GM21423 (cell line): ENCODE measurements around the gene SUPT3H.
A peak's percentile ranks its signal among the peaks of the same experiment; 100 is the strongest.
"Not testable (repeated sequence)": the region's sequence is repeated elsewhere in the genome, so short reads cannot be mapped to it uniquely, and the experiment has no call there.

ENCODE experiments used
- ATAC-seq: cut with Tn5 transposase; IDR thresholded peaks from one replicate; pipeline ENCODE4 v1.9.1; 2021; ENCODE audit warnings: mild to moderate bottlenecking, moderate library complexity; ENCODE audit not compliant: unreplicated experiment

SUPT3H gene

GRCh38 chr6:45074439-45074838 is 303.3 kb downstream of the SUPT3H start:
- no peak for ATAC-seq

GRCh38 chr6:45073771-45074170 is 304.0 kb downstream of the SUPT3H start:
- ATAC-seq: no peak

GRCh38 chr6:45072673-45073072 is 305.1 kb downstream of the SUPT3H start:
- no peak for ATAC-seq

- ATAC-seq: no peak
Measured at GRCh38 chr6:45072016-45072415, 305.7 kb downstream of the SUPT3H start.

- ATAC-seq: no peak
Measured at GRCh38 chr6:45069091-45069490, 308.6 kb downstream of the SUPT3H start.

GRCh38 chr6:45067446-45067845 is 310.3 kb downstream of the SUPT3H start:
- ATAC-seq: not testable (repeated sequence)

GRCh38 chr6:45062659-45063058 is 315.1 kb downstream of the SUPT3H start:
- not testable (repeated sequence) for ATAC-seq

- ATAC-seq: no peak
Measured at GRCh38 chr6:45057711-45058110, 320.0 kb downstream of the SUPT3H start.

GRCh38 chr6:45054610-45055009 is 323.1 kb downstream of the SUPT3H start:
- ATAC-seq: peak; percentile 44

GRCh38 chr6:45052325-45052724 is 325.4 kb downstream of the SUPT3H start:
- no peak for ATAC-seq

GRCh38 chr6:45049188-45049843 is 328.4 kb downstream of the SUPT3H start:
- no peak for ATAC-seq

- ATAC-seq: no peak
Measured at GRCh38 chr6:45047573-45047972, 330.2 kb downstream of the SUPT3H start.

- no peak for ATAC-seq
Measured at GRCh38 chr6:45045253-45045601, 332.5 kb downstream of the SUPT3H start.

GRCh38 chr6:45044510-45045252 is 333.1 kb downstream of the SUPT3H start:
- ATAC-seq: no peak

- no peak for ATAC-seq
Measured at GRCh38 chr6:45044086-45044485, 333.6 kb downstream of the SUPT3H start.

GRCh38 chr6:45042673-45043072 is 335.1 kb downstream of the SUPT3H start:
- ATAC-seq: not testable (repeated sequence)

GRCh38 chr6:45038226-45038625 is 339.5 kb downstream of the SUPT3H start:
- ATAC-seq: no peak

GRCh38 chr6:45036103-45036502 is 341.6 kb downstream of the SUPT3H start:
- ATAC-seq: no peak

- ATAC-seq: no peak
Measured at GRCh38 chr6:45032426-45032825, 345.3 kb downstream of the SUPT3H start.

- no peak for ATAC-seq
Measured at GRCh38 chr6:45031601-45032000, 346.1 kb downstream of the SUPT3H start.

- ATAC-seq: no peak
Measured at GRCh38 chr6:45027126-45027525, 350.6 kb downstream of the SUPT3H start.

- no peak for ATAC-seq
Measured at GRCh38 chr6:45026003-45026516, 351.7 kb downstream of the SUPT3H start.
